ENCODE measurements around the gene KLRD1.

- TF ChIP-seq POLR2A (IDR thresholded peaks at IDR 0.05), result no peak
- TF ChIP-seq, protein P1, sequence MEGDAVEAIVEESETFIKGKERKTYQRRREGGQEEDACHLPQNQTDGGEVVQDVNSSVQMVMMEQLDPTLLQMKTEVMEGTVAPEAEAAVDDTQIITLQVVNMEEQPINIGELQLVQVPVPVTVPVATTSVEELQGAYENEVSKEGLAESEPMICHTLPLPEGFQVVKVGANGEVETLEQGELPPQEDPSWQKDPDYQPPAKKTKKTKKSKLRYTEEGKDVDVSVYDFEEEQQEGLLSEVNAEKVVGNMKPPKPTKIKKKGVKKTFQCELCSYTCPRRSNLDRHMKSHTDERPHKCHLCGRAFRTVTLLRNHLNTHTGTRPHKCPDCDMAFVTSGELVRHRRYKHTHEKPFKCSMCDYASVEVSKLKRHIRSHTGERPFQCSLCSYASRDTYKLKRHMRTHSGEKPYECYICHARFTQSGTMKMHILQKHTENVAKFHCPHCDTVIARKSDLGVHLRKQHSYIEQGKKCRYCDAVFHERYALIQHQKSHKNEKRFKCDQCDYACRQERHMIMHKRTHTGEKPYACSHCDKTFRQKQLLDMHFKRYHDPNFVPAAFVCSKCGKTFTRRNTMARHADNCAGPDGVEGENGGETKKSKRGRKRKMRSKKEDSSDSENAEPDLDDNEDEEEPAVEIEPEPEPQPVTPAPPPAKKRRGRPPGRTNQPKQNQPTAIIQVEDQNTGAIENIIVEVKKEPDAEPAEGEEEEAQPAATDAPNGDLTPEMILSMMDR (IDR thresholded peaks at IDR 0.05), result no peak
Observed at GRCh38 chr12:10260927-10261326, 46.7 kb upstream of the KLRD1 start.

Data from lower leg skin (tissue), 3 donors.